ENCODE results near the gene COL18A1. TPM values are rescaled to one million over a fixed set of nuclear protein-coding genes. Genes with fewer than 3 reads are reported as not detected.

COL18A1 gene
- total and polyA plus RNA-seq, 9 of the 15 experiments (the other 6 are each of a cell fraction or from before 2014, with no cell fraction given): 0.14 to 16.4 (median 2.0) TPM

- Histone ChIP-seq H3K79me2 (ENCODE audit: control insufficient read depth, insufficient read depth, low read length) (no peaks in the 10 kb centered on the region), H3K9me1 (ENCODE audit: control insufficient read depth, insufficient read depth, low read length) (no peaks in the 10 kb centered on the region), H3K27ac (ENCODE audit: extremely low read depth, low read depth, low read length) (no peak overlapping the region), H3K9ac (ENCODE audit: insufficient read depth in 1 of 2, low read depth in 2 of 2, low read length in 2 of 2) (no peak overlapping the region), H3K27me3 (ENCODE audit: control insufficient read depth in 2 of 2, insufficient read depth in 2 of 2, low read length in 2 of 2) (peaks cover 0 to 12% of the 10 kb centered on the region in 2 experiments; a peak in 3 of 5 replicates), H3K4me1 (replicated peaks in 1 of 2; ENCODE audit: control insufficient read depth in 2 of 2, insufficient read depth in 2 of 2, low read length in 2 of 2) (peaks cover 10 to 56% of the 10 kb centered on the region in 2 experiments; a peak in 4 of 5 replicates), H3K9me3 (replicated peaks; ENCODE audit: control insufficient read depth, insufficient read depth, low read depth, low read length) (peaks cover 5% of the 10 kb centered on the region), H4K20me1 (replicated peaks; ENCODE audit: control insufficient read depth, insufficient read depth, low read length) (peaks cover 14% of the 10 kb centered on the region), H3K36me3 (ENCODE audit: control insufficient read depth, insufficient read depth, low read length) (no peaks in the 10 kb centered on the region), H3K4me3 (no peak overlapping the region), H2AFZ (ENCODE audit: low read depth, low read length) (no peak overlapping the region), H3K4me2 (ENCODE audit: insufficient read depth, low read length) (no peak overlapping the region)
- WGBS (ENCODE audit: insufficient coverage, low coverage, missing lambda C conversion rate): 40% methylated on average over 18 of the region's 22 CpGs
- FAIRE-seq: no peak
- DNase-seq (ENCODE audit: extremely low read depth in 1 of 4, low spot score in 3 of 4): no peak
- BruUV-seq (replicated peaks): no TSS peak
- ChIA-PET CTCF (ENCODE audit: low intra/inter-chr PET ratio) (interaction anchor here (0.9 to 3.6 kb wide), 3 partner anchors 149 to 300 kb away, joined by 3 to 100 read pairs (median 43); no protein-coding TSS in a partner anchor), POLR2A (interaction anchor here (0.6 kb wide), 1 partner anchor 405 kb away, joined by 3 read pairs; no protein-coding TSS in a partner anchor)
- no peak for TF ChIP-seq ZNF24 (IDR thresholded peaks at IDR 0.05)
- TF ChIP-seq ZNF23 (CRISPR knock-in tag; IDR thresholded peaks at IDR 0.05): no peak
- in situ Hi-C loops (cut with MboI): loop anchor here (10.0 kb wide), 1 partner anchor 486 kb away; no protein-coding TSS in a partner anchor
- ATAC-seq: no peak
- intact Hi-C loops (cut with micrococcal nuclease): no loop called here
These were observed 35.9 kb downstream of the COL18A1 start for GRCh38 chr21:45440736-45441350.

- intact Hi-C loops (cut with micrococcal nuclease) (no loop called here), in situ Hi-C loops (cut with MboI) (loop anchor here (10.0 kb wide), 1 partner anchor 487 kb away; no protein-coding TSS in a partner anchor)
- Histone ChIP-seq H3K27me3 (ENCODE audit: control insufficient read depth in 2 of 2, insufficient read depth in 2 of 2, low read length in 2 of 2) (peaks cover 0 to 12% of the 10 kb centered on the region in 2 experiments; a peak in 3 of 5 replicates), H3K9me1 (ENCODE audit: control insufficient read depth, insufficient read depth, low read length) (no peaks in the 10 kb centered on the region), H4K20me1 (replicated peaks; ENCODE audit: control insufficient read depth, insufficient read depth, low read length) (peaks cover 14% of the 10 kb centered on the region), H2AFZ (ENCODE audit: low read depth, low read length) (no peak overlapping the region), H3K4me2 (ENCODE audit: insufficient read depth, low read length) (no peak overlapping the region), H3K4me1 (replicated peaks in 1 of 2; ENCODE audit: control insufficient read depth in 2 of 2, insufficient read depth in 2 of 2, low read length in 2 of 2) (peaks cover 10 to 51% of the 10 kb centered on the region in 2 experiments; a peak in 4 of 5 replicates), H3K9me3 (replicated peaks; ENCODE audit: control insufficient read depth, insufficient read depth, low read depth, low read length) (peaks cover 11% of the 10 kb centered on the region), H3K79me2 (ENCODE audit: control insufficient read depth, insufficient read depth, low read length) (no peaks in the 10 kb centered on the region), H3K4me3 (no peak overlapping the region), H3K27ac (ENCODE audit: extremely low read depth, low read depth, low read length) (no peak overlapping the region), H3K36me3 (ENCODE audit: control insufficient read depth, insufficient read depth, low read length) (no peaks in the 10 kb centered on the region), H3K9ac (ENCODE audit: insufficient read depth in 1 of 2, low read depth in 2 of 2, low read length in 2 of 2) (no peak overlapping the region; a peak in 1 of 4 replicates)
- 53% methylated on average over 30 of the region's 31 CpGs for WGBS (ENCODE audit: insufficient coverage, low coverage, missing lambda C conversion rate)
- no TSS peak for BruUV-seq (replicated peaks)
- ATAC-seq: no peak
- no peak for DNase-seq (ENCODE audit: extremely low read depth in 1 of 4, low spot score in 3 of 4)
- POLR2A ChIA-PET: interaction anchor here (0.6 kb wide), 1 partner anchor 405 kb away, joined by 3 read pairs; no protein-coding TSS in a partner anchor
- no peak for FAIRE-seq
- CTCF ChIA-PET (ENCODE audit: low intra/inter-chr PET ratio): interaction anchor here (0.9 kb wide), 1 partner anchor 150 kb away, joined by 3 read pairs; no protein-coding TSS in a partner anchor
- TF ChIP-seq SIRT6 (IDR thresholded peaks at IDR 0.05; ENCODE audit: low read depth, low read length) (no peak), MAFK (IDR thresholded peaks at IDR 0.05; ENCODE audit: low read length) (no peak), ETV5 (CRISPR knock-in tag; IDR thresholded peaks at IDR 0.05; ENCODE audit: low read depth) (no peak), TEAD4 (IDR thresholded peaks at IDR 0.05; ENCODE audit: low read length) (no peak), TEAD4 (CRISPR knock-in tag; IDR thresholded peaks at IDR 0.05; ENCODE audit: borderline replicate concordance) (no peak), CSDE1 (IDR thresholded peaks at IDR 0.05) (no peak), COPS2 (conservative IDR thresholded peaks at IDR 0.05) (no peak), RBM15 (IDR thresholded peaks at IDR 0.05; ENCODE audit: insufficient read depth, low read length) (no peak), PHF21A (IDR thresholded peaks at IDR 0.05; ENCODE audit: borderline replicate concordance, low read depth) (no peak), MCM5 (IDR thresholded peaks at IDR 0.05; ENCODE audit: low read depth) (no peak)
- TF ChIP-seq, protein P1, sequence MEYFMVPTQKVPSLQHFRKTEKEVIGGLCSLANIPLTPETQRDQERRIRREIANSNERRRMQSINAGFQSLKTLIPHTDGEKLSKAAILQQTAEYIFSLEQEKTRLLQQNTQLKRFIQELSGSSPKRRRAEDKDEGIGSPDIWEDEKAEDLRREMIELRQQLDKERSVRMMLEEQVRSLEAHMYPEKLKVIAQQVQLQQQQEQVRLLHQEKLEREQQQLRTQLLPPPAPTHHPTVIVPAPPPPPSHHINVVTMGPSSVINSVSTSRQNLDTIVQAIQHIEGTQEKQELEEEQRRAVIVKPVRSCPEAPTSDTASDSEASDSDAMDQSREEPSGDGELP (CRISPR knock-in tag; IDR thresholded peaks at IDR 0.05; ENCODE audit: borderline replicate concordance): no peak
These were observed 36.7 kb downstream of the COL18A1 start for GRCh38 chr21:45441431-45442255.
